GM03348 (cell line): ENCODE measurements around the gene EFCC1.

ENCODE experiments used
- DNase-seq: peaks from one replicate; pipeline ENCODE4 v3.0.0; 2012; ENCODE audit warnings: low spot score

Gene EFCC1

GRCh38 chr3:129014793-129015345 is 13.8 kb downstream of the EFCC1 start:
- DNase-seq = no peak

DNA sequence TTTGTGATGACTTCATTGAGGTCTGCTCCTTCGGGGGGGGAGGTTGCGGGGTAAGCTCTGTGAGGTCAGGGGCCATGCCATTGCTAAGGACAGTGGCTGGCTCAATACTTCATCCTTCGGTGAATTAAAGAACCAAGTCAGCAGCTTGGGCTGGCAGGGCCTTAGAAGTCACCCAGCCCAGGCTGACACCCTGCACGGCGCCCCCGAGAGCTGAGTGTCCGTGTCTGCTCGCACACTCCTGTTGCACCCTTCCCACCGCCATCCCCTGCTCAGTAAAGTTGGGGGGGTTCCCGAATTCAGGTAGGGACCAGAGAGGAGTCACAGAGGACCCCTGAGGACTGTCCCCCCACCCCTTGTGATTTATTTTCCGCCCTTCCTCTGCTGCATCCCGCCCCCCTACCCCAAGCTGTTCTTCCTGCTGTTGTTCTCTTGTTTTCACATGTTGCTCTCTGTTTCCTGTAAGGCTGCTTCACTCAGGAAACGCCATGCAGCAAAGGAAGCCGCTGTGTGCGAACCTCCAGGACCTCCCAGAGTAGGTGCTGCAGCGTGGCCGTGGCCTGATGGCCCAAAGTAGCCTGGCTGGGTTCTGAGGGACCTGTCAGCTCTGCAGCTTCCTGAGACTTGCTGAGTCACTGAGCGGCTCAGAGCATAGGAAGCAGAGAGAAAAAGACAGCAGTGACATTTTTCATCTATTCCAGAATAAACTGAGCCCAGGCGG is 14.4 kb downstream of the EFCC1 start:
- no peak for DNase-seq

DNA sequence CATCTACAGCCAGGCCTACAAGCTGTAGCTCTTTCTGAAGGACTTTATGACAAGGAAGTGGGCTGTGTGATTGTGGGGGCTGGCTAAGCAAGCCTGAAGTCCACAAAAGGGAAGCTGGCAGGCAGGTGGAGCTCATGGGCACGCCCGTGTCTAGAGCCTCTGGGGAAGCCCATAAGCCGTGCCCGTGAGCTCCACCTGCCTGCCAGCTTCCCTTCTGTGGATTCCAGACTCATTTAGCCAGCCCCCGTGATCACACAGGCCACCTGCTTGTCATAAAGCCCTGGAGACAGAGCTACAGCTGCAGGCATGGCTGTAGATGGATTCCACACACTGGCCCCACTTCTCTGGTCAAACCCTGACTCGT is 15.2 kb downstream of the EFCC1 start:
- DNase-seq = no peak

- no peak for DNase-seq
Measured at GRCh38 chr3:129016720-129017483, 15.8 kb downstream of the EFCC1 start.

DNA sequence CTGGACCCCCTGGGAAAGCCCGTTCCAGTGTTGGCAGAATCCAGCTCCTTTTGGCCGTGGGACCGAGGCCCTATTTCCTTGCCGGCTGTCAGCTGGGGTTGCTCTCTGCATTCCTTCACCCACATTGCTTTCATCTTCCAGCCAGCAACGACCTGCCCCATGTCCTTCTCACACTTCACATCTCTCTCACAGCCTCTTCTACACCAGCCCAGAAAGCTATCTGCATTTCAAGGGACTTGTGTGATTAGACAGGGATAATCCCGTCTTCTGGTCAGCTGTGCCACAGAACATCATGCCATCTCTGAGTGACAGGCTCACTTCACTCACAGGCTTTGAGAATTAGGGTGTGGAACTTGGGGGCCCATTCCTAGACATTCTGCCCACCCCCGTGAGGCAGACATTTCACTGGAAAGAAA is 16.4 kb downstream of the EFCC1 start:
- DNase-seq = no peak

DNA sequence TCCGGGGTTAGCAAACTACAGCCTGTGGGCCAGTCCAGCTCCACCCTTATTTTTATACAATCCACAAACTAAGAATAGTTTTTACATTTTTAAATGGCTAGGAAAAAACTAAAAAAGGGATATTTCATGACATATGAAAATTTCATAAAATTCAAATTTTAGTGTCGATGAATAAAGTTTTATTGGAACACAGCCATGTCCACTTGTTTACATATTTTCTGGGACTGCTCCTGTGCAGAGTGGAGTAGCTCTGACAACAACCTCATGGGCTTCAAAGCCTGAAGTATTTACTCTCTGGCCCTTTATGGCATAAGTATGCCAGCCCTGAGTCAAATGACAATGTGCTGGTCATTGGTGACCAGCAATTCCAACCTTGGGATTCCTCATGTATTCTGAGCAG is 17.2 kb downstream of the EFCC1 start:
- no peak for DNase-seq

DNA sequence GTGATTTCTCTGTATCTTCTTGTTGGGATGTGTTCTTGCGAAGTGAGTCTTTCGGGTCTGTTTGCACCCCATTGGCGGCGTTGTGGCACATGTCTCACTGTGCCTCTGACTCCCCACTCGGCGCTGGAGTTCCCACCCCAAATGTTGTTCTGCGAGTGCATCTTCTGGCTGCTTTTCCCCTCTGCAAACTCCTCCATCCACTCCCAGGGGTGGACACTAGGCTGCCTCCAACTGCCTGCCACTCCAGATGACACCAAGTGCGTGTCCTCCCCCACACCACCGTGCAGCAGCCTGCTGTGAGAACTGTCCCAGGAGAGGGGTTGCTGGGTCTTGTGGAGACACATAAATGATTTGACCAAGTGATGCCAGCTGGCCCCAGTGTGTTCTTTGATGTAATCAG is 17.6 kb downstream of the EFCC1 start:
- DNase-seq = no peak

DNA sequence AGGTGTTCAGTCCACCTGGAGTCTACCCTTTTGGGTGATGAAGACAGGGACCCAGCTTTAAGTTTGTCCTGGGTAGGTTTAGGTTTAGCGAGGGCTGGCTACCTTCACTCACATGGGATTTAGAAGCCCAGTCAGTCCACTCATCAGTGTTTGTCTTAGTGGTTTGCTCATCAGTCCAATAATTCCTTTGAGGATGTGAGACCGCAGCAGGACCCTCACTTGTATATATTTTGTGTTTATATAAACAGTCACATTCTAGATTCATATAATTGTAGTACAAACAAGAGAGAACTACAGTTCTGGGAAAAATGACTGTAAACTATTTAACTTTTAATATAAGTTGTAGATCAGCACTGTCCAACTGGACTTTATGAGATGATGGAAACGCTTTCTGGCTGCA is 18.2 kb downstream of the EFCC1 start:
- no peak for DNase-seq

DNA sequence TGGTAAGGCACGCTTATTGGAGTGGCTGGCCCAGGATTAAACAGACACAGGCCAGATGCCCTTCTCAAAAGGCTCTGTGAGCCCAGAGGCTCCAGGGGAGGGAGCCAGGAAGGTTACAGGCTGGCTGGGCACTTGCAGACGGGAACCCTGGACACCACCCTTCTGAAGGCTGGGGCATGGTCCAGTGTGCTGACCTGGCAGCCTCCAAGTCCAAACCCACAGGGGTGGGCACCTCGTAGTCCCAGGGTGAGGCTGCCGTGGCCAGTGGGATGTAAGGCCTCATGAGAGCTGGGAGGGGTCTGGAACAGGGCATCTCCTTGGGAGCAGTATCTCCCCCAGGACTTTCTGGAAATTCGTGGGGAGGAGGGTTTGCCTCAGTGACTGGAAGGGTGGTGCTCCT is 19.6 kb downstream of the EFCC1 start:
- no peak for DNase-seq

GRCh38 chr3:129021140-129021551 is 20.0 kb downstream of the EFCC1 start:
- DNase-seq = no peak

GRCh38 chr3:129022114-129023007 is 21.3 kb downstream of the EFCC1 start:
- peak; percentile 52 for DNase-seq

GRCh38 chr3:129023008-129023358 is 21.9 kb downstream of the EFCC1 start:
- no peak for DNase-seq

- no peak for DNase-seq
Measured at GRCh38 chr3:129023909-129024308, 22.8 kb downstream of the EFCC1 start.

DNA sequence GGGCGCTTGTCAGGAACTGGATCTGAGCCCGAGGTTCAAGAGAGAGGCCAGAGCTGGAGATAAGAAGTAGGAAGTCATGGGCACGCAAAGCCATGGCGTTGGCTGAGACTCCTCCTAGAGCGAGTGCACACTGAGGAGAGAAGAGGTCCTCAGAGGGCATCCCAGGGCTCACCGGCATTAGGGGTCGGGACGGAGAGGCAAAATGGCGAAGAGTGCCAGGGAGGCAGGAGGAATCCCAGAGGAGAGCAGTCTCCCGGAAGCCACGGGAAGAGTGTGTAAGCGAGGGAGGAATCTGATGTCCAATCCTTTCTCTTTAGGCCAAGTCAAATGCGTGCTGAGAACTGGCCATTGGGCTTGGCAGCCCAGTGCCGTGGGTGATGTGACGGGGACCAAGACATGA is 24.0 kb downstream of the EFCC1 start:
- DNase-seq = no peak

GRCh38 chr3:129025691-129026435 is 24.8 kb downstream of the EFCC1 start:
- DNase-seq = peak; percentile 53

- DNase-seq = peak; percentile 83
Measured at GRCh38 chr3:129026728-129027543, 25.8 kb downstream of the EFCC1 start.

GRCh38 chr3:129027544-129027880 is 26.4 kb downstream of the EFCC1 start:
- no peak for DNase-seq

- DNase-seq = no peak
Measured at GRCh38 chr3:129028866-129029265, 27.8 kb downstream of the EFCC1 start.

DNA sequence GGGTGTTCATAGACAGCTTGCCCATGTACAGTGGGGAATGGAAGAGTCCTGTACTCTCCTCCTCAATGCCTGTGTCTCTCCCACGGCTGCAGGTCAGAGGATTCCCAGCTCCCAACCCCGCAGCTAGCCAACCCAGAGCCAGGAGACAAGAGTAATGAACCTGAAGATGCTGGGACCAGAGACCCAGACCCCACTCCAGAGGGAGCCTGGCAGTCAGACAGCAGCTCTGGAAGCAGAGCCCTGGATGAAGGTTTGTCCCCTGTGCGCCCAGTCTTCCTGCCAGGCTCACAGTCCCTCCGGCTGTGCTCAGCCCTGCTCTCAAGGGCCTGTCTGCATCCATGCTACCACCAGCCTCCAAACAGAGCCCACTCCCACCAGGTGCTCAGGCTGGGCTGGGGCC is 29.5 kb downstream of the EFCC1 start:
- no peak for DNase-seq

DNA sequence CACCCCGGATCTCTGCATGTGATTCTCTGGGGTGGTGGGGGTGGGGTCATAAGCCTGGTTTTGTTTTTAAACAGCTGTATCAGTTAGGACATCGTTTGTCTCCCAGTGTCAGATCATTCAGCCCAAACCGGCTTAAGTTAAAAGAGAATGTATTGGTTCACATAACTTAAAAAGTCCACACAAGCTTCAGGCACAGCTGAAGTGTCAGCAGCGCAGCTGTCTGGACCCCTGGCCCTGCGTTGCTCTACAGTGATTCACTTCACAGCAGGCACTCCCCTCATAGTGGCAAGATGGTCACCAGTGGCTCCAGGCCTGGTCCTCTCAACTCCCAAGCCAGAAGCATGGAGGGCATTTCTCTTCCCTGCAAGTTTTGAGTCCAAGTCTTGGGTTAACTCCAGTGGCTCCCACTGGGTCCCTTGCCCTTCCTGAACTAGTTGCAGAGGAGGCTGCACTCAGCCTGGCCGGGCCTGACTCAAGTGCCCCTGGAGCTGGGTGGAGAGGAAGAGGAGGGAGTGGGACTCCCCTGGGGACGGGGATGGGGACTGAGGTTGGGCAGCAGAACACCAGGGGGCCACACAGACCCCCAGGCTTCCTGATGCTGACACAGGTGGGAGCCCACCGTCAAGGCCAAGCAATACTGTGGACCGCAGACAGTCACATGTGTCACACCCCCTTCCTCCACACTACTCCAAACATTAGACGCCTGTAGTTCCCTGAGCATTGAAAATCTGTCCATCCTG is 30.5 kb downstream of the EFCC1 start:
- DNase-seq = no peak
